NCI-H748 treated with DMSO at 0.1 percent for 48 hours (cell line): Measurements from ENCODE around the gene SIPA1L3.
"Not testable (repeated sequence)": the region's sequence is repeated elsewhere in the genome, so short reads cannot be mapped to it uniquely, and the experiment has no call there.

Experiments
- DNase-seq: peaks from one replicate; lab custom pipeline; 2025; lab: John Stamatoyannopoulos, UW

The SIPA1L3 gene

GRCh38 chr19:38043649-38044144, 136.7 kb downstream of the SIPA1L3 start:
- DNase-seq: peak; percentile 78

DNA sequence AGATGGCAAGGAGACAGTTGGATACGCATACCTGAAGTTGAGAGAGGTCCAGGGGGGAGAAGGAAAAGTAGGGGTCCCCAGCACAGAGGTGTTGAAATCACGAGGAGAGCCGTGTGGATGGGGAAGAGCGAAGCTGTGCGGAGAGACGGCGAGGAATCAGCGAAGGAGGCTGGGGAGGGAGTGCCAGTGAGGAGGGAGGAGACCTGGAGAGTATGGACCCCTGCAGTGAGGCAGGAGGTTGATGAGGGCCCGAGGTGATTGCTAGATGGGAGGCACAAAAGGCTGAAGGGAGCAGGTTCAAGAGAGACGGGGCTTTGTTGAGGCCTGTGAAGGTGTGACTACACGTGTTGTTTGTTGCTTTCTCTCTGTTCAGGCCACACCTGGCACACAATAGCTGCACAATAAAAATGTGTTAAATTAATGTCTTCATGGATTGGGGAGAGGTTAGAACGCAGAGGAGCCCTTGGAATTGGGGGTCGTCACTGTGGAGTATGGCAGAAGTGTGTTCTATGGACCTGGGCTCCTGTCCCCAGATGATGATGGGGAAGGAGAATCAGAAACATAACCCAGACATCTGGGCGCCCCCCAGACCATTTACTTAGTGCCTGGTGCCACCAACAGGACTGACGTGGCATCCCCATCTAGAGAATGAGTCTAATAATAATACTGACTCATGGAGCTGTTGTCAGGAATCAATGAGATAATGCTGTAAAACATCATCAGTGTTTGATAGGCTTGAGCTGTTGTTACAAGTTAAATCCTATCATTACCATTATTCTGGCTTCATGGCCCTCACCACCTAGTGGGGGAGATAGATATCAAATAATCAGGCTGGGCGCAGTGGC, 137.5 kb downstream of the SIPA1L3 start:
- no peak for DNase-seq

DNA sequence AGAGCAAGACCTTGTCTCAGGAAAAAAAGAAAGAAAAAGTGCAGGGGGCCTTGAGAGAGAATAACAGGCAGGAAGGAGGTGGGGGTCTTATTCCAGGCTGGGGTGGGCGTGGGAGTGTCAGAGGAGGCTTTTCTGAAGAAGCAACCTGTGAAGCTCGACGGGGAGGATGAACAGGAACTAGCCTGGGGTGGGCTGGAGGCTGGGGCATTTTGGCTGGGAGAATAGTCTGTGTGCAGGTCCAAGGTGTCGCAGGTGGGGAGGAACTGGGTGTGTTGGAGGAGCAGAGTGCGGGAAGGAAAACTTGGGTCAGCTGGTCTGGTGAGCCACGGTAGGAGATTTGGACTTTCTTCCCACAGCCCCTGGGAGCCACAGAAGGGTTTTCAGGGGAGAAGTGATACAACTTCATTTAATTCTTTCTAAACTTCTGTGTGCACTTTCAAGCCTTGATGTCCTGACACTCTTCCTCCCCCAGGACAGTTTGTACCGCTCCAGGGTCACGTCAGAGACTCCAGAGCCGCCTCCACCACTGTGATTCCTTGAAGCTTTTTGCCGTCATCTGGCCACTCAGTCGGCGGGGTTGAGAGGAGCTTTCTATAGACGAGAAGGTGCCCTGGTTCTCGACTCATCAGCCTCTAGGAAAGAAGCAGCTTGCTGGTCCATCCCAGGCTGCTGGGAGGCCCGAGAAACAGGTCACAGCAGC, 138.7 kb downstream of the SIPA1L3 start:
- DNase-seq: no peak

- no peak for DNase-seq
These were observed 139.4 kb downstream of the SIPA1L3 start for GRCh38 chr19:38046254-38047048.

DNA sequence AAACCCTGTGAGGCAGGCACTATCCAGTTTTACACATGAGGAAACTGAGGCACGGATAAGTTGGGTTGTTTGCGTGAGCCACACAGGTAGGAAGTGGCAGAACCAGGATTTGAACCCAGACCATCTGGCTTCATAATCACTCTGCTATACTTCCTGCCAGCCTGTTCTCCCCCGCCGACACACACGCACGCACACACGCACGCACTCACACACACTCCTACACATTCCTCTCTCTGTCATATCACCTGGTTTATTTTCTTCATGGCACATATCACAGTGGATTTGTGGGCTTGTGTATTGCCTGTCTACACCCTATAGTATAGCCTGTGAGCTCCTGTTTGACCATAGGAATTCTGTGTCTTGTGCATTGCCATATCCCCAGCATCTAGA, 140.0 kb downstream of the SIPA1L3 start:
- DNase-seq: no peak

DNA sequence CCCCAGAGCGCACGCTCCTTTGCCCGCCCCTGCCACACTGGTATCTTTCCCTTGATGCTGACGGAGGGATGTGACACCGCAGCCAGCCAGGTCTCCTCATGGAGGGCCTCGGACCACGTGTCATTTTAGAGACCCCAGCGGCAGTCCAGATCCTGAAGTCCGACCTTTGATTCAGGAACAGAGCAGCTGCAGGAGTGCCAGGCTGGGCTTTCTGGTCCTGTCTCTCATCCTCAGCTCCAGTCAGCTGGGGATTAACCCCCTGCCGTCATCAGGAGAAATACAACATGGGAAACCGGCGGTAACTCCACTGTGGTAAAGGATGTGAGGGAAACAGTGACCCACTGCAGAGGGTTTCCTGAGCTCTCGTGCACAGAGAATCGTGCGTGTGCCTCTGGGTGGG, 140.6 kb downstream of the SIPA1L3 start:
- no peak for DNase-seq

DNA sequence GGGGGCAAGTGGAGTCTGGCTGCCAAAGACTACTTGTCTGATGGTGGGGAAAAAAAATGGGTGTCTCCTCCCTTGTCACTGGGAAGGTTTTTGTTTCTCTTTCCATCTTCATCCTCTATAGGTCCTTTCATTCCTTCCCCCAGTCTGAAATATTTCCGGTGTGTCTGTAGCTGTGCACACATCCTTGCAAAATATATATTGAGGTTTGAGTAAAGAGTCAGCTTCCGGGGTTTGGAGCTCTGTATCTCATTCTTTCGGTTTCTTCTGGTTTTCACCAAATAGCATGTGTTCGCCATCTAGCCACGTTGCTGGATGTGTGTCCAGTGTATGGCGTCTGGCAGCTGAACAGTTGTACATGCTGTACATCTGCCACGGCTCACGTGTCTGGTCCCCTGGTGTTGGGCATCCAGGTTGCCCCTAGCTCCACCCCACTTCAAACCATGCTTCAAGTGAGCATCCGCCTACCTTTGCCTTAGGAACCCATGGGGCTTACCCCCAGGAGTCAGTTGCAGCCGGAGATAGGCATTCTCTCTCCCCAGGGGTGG, 142.2 kb downstream of the SIPA1L3 start:
- no peak for DNase-seq

DNA sequence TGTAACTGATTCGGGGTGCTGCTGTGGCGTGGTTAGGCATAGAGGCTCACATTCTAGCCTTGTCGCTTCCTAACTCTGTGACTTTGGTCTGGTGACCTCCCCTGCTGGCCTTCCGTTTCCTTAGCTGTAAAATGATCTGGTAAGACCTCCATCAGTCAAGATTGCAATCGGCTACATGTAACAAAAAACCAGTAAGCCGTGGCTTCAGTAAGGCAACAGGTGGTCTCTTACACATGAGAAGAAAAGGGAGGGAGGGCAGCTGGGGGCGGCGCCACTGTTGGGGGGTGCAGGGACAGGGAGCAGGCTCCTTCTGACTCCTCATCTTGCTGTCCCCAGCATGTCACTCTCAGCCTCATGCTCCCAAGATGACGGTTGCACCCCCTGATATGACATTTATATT, 148.0 kb downstream of the SIPA1L3 start:
- no peak for DNase-seq

DNA sequence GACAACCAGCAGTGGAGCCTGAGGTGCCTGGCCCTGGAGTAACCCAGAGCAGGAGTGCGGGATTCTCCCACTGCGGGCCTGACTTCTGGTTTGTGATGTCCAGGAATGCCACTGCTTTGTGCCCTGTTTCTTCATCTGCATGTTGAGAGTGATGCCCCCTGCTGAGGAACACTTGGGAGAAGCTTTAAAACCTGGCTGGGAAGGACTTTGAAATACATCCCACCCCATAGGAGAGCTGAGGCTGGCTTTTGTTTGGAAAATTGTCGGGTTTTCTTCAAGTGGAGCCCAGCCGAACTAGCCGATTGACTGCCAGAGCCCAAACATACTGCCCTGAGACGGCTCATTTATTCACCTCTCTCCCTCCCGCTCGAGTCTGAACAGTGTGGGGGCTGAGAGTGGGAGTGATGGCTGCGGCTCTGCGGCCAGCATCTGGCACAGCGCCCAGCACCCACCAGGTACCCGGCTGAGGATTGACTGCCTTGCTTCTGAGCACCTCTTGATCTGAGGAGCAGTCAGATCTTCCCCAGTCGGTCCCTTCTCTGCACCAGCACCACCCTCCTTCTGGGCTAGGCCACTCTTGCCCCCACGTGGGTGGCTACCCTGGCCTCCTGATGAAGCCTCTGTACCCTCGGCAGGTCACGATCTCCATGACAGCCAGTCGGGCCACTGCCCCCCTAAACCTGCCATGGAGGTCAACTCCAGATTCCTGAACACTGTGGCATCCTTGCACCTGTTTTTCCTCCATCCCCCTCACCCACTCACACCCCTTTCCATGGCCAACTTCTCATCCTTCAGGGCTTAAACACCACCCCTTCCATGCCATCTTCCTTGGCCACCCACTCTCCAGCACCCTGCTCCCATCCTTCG, 148.9 kb downstream of the SIPA1L3 start:
- no peak for DNase-seq

GRCh38 chr19:38056646-38057045, 149.6 kb downstream of the SIPA1L3 start:
- DNase-seq: no peak

- DNase-seq: peak; percentile 93
These were observed 151.1 kb downstream of the SIPA1L3 start for GRCh38 chr19:38057959-38058690.

DNA sequence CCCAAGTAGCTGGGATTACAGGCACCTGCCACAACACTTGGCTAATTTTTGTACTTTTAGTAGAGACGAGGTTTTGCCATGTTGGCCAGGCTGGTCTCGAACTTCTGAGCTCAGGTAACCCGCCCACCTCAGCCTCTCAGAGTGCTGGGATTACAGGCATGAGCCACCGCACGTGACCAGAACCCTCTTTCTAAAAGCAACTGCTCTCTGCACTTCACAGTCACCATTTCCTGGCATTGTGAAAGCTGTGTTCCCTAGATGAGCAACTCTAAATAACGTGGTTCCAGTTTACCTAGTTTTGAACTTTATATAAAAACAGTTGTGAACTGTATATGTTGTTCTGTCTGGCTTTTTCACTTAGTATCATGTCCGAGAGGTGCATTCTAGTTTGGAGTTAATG, 152.9 kb downstream of the SIPA1L3 start:
- no peak for DNase-seq

DNA sequence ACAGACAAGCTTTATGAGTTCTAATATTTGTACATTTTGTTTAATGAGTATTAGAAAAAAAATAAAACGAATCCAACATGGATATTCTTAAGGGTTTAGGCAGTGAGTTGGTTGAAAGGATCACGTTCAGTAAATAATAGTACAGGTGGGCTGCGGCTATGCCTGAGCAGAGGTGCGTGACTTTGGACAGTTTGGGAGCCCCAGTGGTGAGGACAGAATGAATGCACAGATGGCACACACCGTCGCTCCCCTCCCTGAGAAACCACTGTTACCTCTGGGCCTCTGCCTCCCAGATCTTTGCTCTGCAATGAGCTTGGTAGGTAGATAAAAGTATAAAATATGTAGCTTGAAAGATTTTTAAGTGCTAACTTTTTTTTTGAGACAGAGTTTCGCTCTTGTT, 153.3 kb downstream of the SIPA1L3 start:
- DNase-seq: no peak

DNA sequence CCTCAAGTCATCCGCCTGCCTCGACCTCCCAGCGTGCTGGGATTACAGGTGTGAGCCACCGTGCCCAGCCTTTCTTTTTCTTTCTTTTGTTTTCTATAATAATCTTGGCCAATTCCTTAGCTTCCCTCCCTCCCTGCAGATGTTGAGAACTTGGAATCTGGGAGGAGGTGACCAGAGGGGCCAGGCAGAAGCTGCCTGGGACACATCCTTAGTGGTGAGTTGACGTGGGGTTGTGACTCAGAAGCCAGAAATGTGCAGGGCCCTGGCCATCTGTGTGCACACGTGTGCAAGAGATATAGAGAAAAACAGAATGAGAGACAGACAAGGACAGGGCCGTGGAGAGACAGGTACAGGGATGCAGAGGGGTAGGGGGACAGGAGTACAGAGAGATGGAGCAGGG, 154.3 kb downstream of the SIPA1L3 start:
- no peak for DNase-seq

DNA sequence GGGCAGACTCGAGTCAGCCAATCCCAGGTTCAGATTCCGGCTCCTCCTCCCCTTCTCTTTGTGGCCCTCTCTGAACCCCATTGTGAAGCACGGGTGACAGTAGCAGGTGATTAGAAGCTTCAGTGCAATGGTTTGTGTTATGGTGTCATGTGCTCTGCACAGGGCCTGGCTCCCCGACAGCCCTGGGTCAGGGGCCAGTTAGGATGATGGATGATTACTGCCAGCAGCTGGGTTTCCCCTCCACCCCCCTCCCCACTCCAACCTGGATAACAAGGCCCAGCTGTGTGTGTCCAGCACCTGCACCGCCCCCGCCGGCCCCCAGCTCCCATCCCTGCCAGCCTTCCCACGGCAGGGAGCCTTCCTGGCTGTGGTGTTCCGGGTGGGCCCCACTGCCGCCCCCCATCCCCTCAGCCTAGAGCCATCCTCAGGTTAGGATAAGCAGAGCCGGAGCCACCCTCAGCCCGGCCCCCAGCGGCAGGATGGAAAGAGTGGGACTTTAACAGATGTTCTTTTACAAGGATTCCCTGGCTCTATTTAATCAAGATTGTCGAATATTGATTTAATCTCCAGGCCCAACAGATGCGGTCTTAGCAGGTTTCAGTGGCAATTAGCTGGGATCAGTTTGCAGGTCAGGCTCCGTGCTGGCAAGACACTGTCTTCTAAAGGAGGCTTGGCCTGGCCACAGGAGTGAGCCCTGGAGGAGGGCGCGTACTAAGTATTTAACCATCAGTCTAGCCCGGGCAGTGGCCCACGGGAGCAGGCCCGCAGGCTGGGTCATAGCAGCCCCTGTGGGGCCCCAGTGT, 156.2 kb downstream of the SIPA1L3 start:
- peak; percentile 91 for DNase-seq

- DNase-seq: no peak
These were observed 156.9 kb downstream of the SIPA1L3 start for GRCh38 chr19:38063928-38064327.

GRCh38 chr19:38064661-38065425, 157.8 kb downstream of the SIPA1L3 start:
- no peak for DNase-seq

DNA sequence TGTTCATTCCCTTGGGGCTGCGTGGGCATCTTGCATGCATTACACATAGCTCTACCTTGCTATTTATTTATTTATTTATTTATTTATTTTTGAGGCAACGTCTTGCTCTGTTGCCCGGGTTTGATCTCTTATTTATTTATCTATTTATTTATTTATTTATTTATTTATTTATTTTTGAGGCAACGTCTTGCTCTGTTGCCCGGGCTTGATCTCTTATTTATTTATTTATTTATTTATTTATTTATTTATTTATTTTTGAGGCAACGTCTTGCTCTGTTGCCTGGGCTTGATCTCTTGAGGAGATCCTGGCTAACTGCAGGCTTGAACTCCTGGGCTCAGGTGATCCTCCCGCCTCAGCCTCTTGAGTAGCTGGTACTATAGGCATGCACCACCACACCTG, 158.8 kb downstream of the SIPA1L3 start:
- DNase-seq: not testable (repeated sequence)

DNA sequence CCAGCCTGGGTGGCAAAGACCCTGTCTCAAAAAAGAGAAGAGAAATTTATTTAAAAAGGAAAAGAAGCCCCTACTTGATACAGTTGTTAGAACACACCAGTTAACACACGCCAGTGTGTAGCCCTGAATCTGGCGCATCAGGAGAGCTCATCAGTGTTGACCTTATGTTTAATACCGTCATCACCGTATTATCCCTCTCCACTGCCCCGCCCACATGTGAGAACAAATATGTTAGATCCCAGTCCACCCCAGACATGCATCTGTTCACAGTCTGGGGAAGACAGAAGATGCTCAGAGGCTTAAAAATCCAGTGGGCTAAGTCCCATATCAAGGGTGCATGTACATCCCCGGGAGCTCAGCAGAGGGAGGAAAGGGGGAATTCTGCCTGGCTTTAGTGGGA, 161.8 kb downstream of the SIPA1L3 start:
- DNase-seq: peak; percentile 83
